Mesothelial cell of epicardium (in vitro differentiated cells): ENCODE results near the gene AHDC1. TPM values are rescaled to one million over a fixed set of nuclear protein-coding genes. Genes with fewer than 3 reads are reported as not detected.
"Not testable (repeated sequence)": the region's sequence is repeated elsewhere in the genome, so short reads cannot be mapped to it uniquely, and the experiment has no call there.

ENCODE experiments used
- DNase-seq, 2 experiments: peaks; one replicate each; pipeline ENCODE4 v3.0.0; 2021; ENCODE audit warnings: low spot score in 2 of 2; ENCODE audit not compliant: unreplicated experiment in 2 of 2
- H3K27ac Mint-ChIP-seq: 2 replicates; pipeline ENCODE4 v1.8.0; 2021; ENCODE audit warnings: mixed read lengths
- H3K27me3 Mint-ChIP-seq: 2 replicates; pipeline ENCODE4 v1.8.0; 2021; ENCODE audit warnings: low read depth, mixed read lengths
- H3K36me3 Mint-ChIP-seq: 2 replicates; pipeline ENCODE4 v1.8.0; 2021; ENCODE audit warnings: mixed read lengths
- H3K4me1 Mint-ChIP-seq: 2 replicates; pipeline ENCODE4 v1.8.0; 2021; ENCODE audit warnings: mixed read lengths
- H3K4me3 Mint-ChIP-seq: 2 replicates; pipeline ENCODE4 v1.8.0; 2021; ENCODE audit warnings: mild to moderate bottlenecking, moderate library complexity, mixed read lengths
- H3K9me3 Mint-ChIP-seq: 2 replicates; pipeline ENCODE4 v1.8.0; 2021; ENCODE audit warnings: mixed read lengths
- CTCF ChIP-seq: fragments of 200-600 bp; sonication (generic); IDR thresholded peaks from one replicate; pipeline ENCODE4 v1.5.0; 2021; ENCODE audit warnings: antibody characterized with exemption; ENCODE audit not compliant: unreplicated experiment
- total RNA-seq: library from RNA; stranded (reverse); gene quantifications from 3 replicates; pipeline ENCODE4 v1.2.1, GENCODE V29; 2021

Gene AHDC1
- total RNA-seq, 1 donor from 2014 or later: 73.5 TPM

- Mint-ChIP-seq H3K27me3 (no peaks in the 10 kb centered on the region), H3K36me3 (peaks cover 13% of the 10 kb centered on the region), H3K4me3 (no peak overlapping the region), H3K4me1 (peaks cover 27% of the 10 kb centered on the region), H3K27ac (peak overlapping the region; percentile 91), H3K9me3 (no peaks in the 10 kb centered on the region)
- TF ChIP-seq CTCF: no peak
- DNase-seq: no peak
These were observed 61.3 kb downstream of the AHDC1 start for GRCh38 chr1:27542463-27543273.

GRCh38 chr1:27539901-27540861 is 63.8 kb downstream of the AHDC1 start:
- no peaks in the 10 kb centered on the region for H3K27me3 Mint-ChIP-seq
- peaks cover 50% of the 10 kb centered on the region for H3K4me1 Mint-ChIP-seq
- no peak for DNase-seq
- no peak overlapping the region for H3K4me3 Mint-ChIP-seq
- no peaks in the 10 kb centered on the region for H3K9me3 Mint-ChIP-seq
- peak overlapping the region; percentile 85 for H3K27ac Mint-ChIP-seq
- H3K36me3 Mint-ChIP-seq: peaks cover 8% of the 10 kb centered on the region
- TF ChIP-seq CTCF: no peak

GRCh38 chr1:27538793-27539192 is 65.2 kb downstream of the AHDC1 start:
- no peak overlapping the region for H3K27ac Mint-ChIP-seq
- no peak for TF ChIP-seq CTCF

GRCh38 chr1:27538305-27538676 is 65.7 kb downstream of the AHDC1 start:
- H3K9me3 Mint-ChIP-seq, H3K27ac Mint-ChIP-seq, H3K4me3 Mint-ChIP-seq, H3K27me3 Mint-ChIP-seq, DNase-seq, H3K36me3 Mint-ChIP-seq: not testable (repeated sequence)
- H3K4me1 Mint-ChIP-seq: peaks cover 48% of the 10 kb centered on the region

More at GRCh38 chr1:27538793-27539192, 65.2 kb downstream of the AHDC1 start:
- H3K27me3 Mint-ChIP-seq: no peaks in the 10 kb centered on the region
- H3K4me3 Mint-ChIP-seq: no peak overlapping the region
- H3K9me3 Mint-ChIP-seq: no peaks in the 10 kb centered on the region
- DNase-seq: no peak
- peaks cover 3% of the 10 kb centered on the region for H3K36me3 Mint-ChIP-seq
- H3K4me1 Mint-ChIP-seq: peaks cover 50% of the 10 kb centered on the region

- DNase-seq: no peak
- peaks cover 36% of the 10 kb centered on the region for H3K4me1 Mint-ChIP-seq
- H3K27ac Mint-ChIP-seq: peak overlapping the region; percentile 34
- H3K27me3 Mint-ChIP-seq: no peaks in the 10 kb centered on the region
- peaks cover 20% of the 10 kb centered on the region for H3K36me3 Mint-ChIP-seq
- no peak overlapping the region for H3K4me3 Mint-ChIP-seq
- no peaks in the 10 kb centered on the region for H3K9me3 Mint-ChIP-seq
- no peak for TF ChIP-seq CTCF
These were observed 67.2 kb downstream of the AHDC1 start for GRCh38 chr1:27536767-27537166.
